ENCODE results near the gene TMEM134.

DNA sequence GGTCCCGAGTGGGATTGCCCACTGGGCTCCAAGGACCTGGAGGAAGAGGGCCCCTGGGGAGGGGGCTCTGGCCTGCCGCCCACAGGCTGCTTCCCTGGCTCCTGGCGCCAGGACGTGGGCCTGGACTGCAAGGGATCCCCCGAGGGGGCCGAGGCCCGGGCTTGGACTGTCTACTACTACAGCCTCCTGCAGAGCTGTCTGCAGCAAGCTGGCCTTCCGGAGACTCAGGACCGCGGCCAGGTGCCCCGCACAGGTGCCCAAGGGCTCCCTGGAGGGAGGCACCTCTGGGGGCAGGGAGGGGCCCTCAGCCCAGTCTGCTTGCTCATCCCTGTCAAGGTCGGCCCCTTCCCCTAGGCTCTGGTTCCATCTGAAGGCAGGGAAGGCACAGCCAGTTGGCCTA is 51.6 kb downstream of the TMEM134 start:
- no peak for TF ChIP-seq POLR2A (IDR thresholded peaks at IDR 0.05)
- TF ChIP-seq, protein P1, sequence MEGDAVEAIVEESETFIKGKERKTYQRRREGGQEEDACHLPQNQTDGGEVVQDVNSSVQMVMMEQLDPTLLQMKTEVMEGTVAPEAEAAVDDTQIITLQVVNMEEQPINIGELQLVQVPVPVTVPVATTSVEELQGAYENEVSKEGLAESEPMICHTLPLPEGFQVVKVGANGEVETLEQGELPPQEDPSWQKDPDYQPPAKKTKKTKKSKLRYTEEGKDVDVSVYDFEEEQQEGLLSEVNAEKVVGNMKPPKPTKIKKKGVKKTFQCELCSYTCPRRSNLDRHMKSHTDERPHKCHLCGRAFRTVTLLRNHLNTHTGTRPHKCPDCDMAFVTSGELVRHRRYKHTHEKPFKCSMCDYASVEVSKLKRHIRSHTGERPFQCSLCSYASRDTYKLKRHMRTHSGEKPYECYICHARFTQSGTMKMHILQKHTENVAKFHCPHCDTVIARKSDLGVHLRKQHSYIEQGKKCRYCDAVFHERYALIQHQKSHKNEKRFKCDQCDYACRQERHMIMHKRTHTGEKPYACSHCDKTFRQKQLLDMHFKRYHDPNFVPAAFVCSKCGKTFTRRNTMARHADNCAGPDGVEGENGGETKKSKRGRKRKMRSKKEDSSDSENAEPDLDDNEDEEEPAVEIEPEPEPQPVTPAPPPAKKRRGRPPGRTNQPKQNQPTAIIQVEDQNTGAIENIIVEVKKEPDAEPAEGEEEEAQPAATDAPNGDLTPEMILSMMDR (IDR thresholded peaks at IDR 0.05) = no peak
